ENCODE data around the gene C11orf24. TPM values are rescaled to one million over a fixed set of nuclear protein-coding genes. Genes with fewer than 3 reads are reported as not detected.

Gene C11orf24
- polyA plus RNA-seq, 1 of the 3 experiments (the other 2 are of a cell fraction): 50.9 TPM

- TF ChIP-seq ELF1 (IDR thresholded peaks at IDR 0.05) (no peak), CTCF (IDR thresholded peaks at IDR 0.05) (no peak), RFX5 (IDR thresholded peaks at IDR 0.05; ENCODE audit: low read length) (no peak), GATA2 (CRISPR knock-in tag; IDR thresholded peaks at IDR 0.05) (no peak), PBX3 (IDR thresholded peaks at IDR 0.05) (no peak)
- Histone ChIP-seq H3K27me3 (ENCODE audit: insufficient read depth) (no peaks in the 10 kb centered on the region), H3K79me2 (ENCODE audit: insufficient read depth) (no peaks in the 10 kb centered on the region), H3K9ac (no peak overlapping the region), H2AFZ (ENCODE audit: low read depth) (no peak overlapping the region), H4K20me1 (ENCODE audit: insufficient read depth) (no peaks in the 10 kb centered on the region), H3K4me2 (no peak overlapping the region), H3F3A (replicated peaks; ENCODE audit: insufficient read depth) (no peaks in the 10 kb centered on the region), H3K4me3 (ENCODE audit: low read depth in 2 of 2, low read length in 1 of 2) (no peak overlapping the region), H3K4me1 (ENCODE audit: control insufficient read depth in 1 of 2, insufficient read depth in 2 of 2, low read depth in 1 of 2, low read length in 1 of 2) (peaks cover 0 to 4% of the 10 kb centered on the region in 2 experiments; a peak in 2 of 4 replicates), H3K9me3 (no peaks in the 10 kb centered on the region), H3K36me3 (replicated peaks in 1 of 2; ENCODE audit: control insufficient read depth in 1 of 2, insufficient read depth in 2 of 2, low read length in 1 of 2) (no peaks in the 10 kb centered on the region), H3K9me2 (no peaks in the 10 kb centered on the region), H3K27ac (ENCODE audit: low read depth in 2 of 2, low read length in 1 of 2) (no peak overlapping the region)
- 82% methylated on average over 11 of the region's 14 CpGs for WGBS (ENCODE audit: low lambda C conversion rate)
- POLR2A ChIA-PET: no interaction called here
- CTCF ChIA-PET: interaction anchor here (11.3 kb wide), 1 partner anchor 44 kb away, joined by 170 read pairs; no protein-coding TSS in a partner anchor
- DNase-seq: no peak
These were observed 17.4 kb downstream of the C11orf24 start for GRCh38 chr11:68254421-68254820.

- CTCF ChIA-PET: interaction anchor here (1.1 to 11.3 kb wide), 3 partner anchors 9 to 46 kb away, joined by 3 to 170 read pairs (median 3); no protein-coding TSS in a partner anchor
- Histone ChIP-seq H3K4me3 (ENCODE audit: low read depth in 2 of 2, low read length in 1 of 2) (no peak overlapping the region), H2AFZ (ENCODE audit: low read depth) (no peak overlapping the region), H3K9ac (no peak overlapping the region), H3K27ac (ENCODE audit: low read depth in 2 of 2, low read length in 1 of 2) (no peak overlapping the region), H3K9me2 (no peaks in the 10 kb centered on the region), H3K4me1 (ENCODE audit: control insufficient read depth in 1 of 2, insufficient read depth in 2 of 2, low read depth in 1 of 2, low read length in 1 of 2) (no peaks in the 10 kb centered on the region; a peak in 1 of 4 replicates), H3K79me2 (ENCODE audit: insufficient read depth) (no peaks in the 10 kb centered on the region), H3K9me3 (no peaks in the 10 kb centered on the region), H3K4me2 (no peak overlapping the region), H3F3A (replicated peaks; ENCODE audit: insufficient read depth) (no peaks in the 10 kb centered on the region), H3K36me3 (replicated peaks in 1 of 2; ENCODE audit: control insufficient read depth in 1 of 2, insufficient read depth in 2 of 2, low read length in 1 of 2) (no peaks in the 10 kb centered on the region), H3K27me3 (ENCODE audit: insufficient read depth) (no peaks in the 10 kb centered on the region), H4K20me1 (ENCODE audit: insufficient read depth) (no peaks in the 10 kb centered on the region)
- POLR2A ChIA-PET: no interaction called here
- TF ChIP-seq ELF1 (IDR thresholded peaks at IDR 0.05) (no peak), TEAD4 (IDR thresholded peaks at IDR 0.05; ENCODE audit: borderline replicate concordance, insufficient read depth) (no peak), ZBTB33 (IDR thresholded peaks at IDR 0.05; ENCODE audit: borderline replicate concordance, low read depth) (no peak), USF1 (IDR thresholded peaks at IDR 0.05; ENCODE audit: borderline replicate concordance, low read depth) (no peak), EP300 (IDR thresholded peaks at IDR 0.05; ENCODE audit: borderline replicate concordance in 1 of 2, low read depth in 1 of 2, low read length in 1 of 2) (no peak), NFIC (IDR thresholded peaks at IDR 0.05; ENCODE audit: borderline replicate concordance) (no peak), CHD2 (IDR thresholded peaks at IDR 0.05; ENCODE audit: low read length, partially characterized antibody) (no peak), FOXJ3 (CRISPR knock-in tag; IDR thresholded peaks at IDR 0.05) (no peak), JUND (IDR thresholded peaks at IDR 0.05) (no peak), PBX3 (IDR thresholded peaks at IDR 0.05) (no peak), YY1 (IDR thresholded peaks at IDR 0.05; ENCODE audit: low read depth) (no peak), RAD21 (IDR thresholded peaks at IDR 0.05; ENCODE audit: low read length) (no peak), FOSL2 (IDR thresholded peaks at IDR 0.05; ENCODE audit: borderline replicate concordance, low read depth) (no peak), NRF1 (IDR thresholded peaks at IDR 0.05; ENCODE audit: low read depth, low read length) (no peak), SIN3A (IDR thresholded peaks at IDR 0.05; ENCODE audit: borderline replicate concordance, low read depth, low read length) (no peak), MXI1 (IDR thresholded peaks at IDR 0.05; ENCODE audit: low read depth, low read length) (no peak)
- no peak for DNase-seq
- 79% methylated on average over 3 of the region's 3 CpGs for WGBS (ENCODE audit: low lambda C conversion rate)
These were observed 20.0 kb downstream of the C11orf24 start for GRCh38 chr11:68251765-68252164.

Measured in SK-N-SH (cell line).